HEK293 (cell line): ENCODE results near the gene TOP2A.
"Not testable (repeated sequence)": the region's sequence is repeated elsewhere in the genome, so short reads cannot be mapped to it uniquely, and the experiment has no call there.

Source experiments
- CTCF ChIA-PET: fragments of 350-600 bp; formaldehyde crosslinking; extraction: SDS; loops from one replicate; lab custom pipeline; 2021; ENCODE audit warnings: antibody characterized with exemption; lab: Yijun Ruan, JAX
- POLR2A ChIA-PET: fragments of 300-600 bp; formaldehyde crosslinking; extraction: SDS; loops from one replicate; lab custom pipeline; 2020; ENCODE audit warnings: antibody characterized with exemption, inconsistent platforms; lab: Yijun Ruan, JAX
- H3K27ac ChIP-seq: fragments of 200-500 bp; sonication (Bioruptor generic); 2 replicates; pipeline ENCODE4 v1.5.1; 2014; ENCODE audit warnings: low read depth, low read length, control low read depth, inconsistent platforms; ENCODE audit errors: extremely low read depth
- H3K36me3 ChIP-seq, 2 experiments: fragments of 200-500 bp in 1 of 2; sonication (Bioruptor generic) in 1 of 2; 1 replicate in 1 of 2; 2 replicates in 1 of 2; pipeline ENCODE4 v1.5.1; 2014 to 2017; ENCODE audit warnings: inconsistent platforms in 2 of 2, low read length in 2 of 2; ENCODE audit not compliant: control insufficient read depth in 2 of 2, insufficient read depth in 1 of 2
- H3K4me1 ChIP-seq: fragments of 200-500 bp; sonication (Bioruptor generic); 2 replicates; pipeline ENCODE4 v1.5.1; 2014; ENCODE audit warnings: mild to moderate bottlenecking, low read length, inconsistent platforms; ENCODE audit not compliant: control insufficient read depth, insufficient read depth
- H3K4me3 ChIP-seq: 2 replicates; pipeline ENCODE4 v1.5.1; 2011; ENCODE audit warnings: low read depth, mild to moderate bottlenecking, control low read depth, low read length, moderate library complexity
- H3K9me3 ChIP-seq: fragments of 200-500 bp; sonication (Bioruptor generic); 2 replicates; pipeline ENCODE4 v1.5.1; 2014; ENCODE audit warnings: low read depth, low read length, inconsistent platforms; ENCODE audit not compliant: control insufficient read depth, insufficient read depth
- BCL11B ChIP-seq: fragments of 450-650 bp; formaldehyde crosslinking; IDR thresholded peaks from 2 replicates; pipeline ENCODE4 v1.5.1; 2016; ENCODE audit warnings: low read depth, missing biosample characterization, missing genetic modification characterization
- KLF1 ChIP-seq: fragments of 450-650 bp; formaldehyde crosslinking; IDR thresholded peaks from 2 replicates; pipeline ENCODE4 v1.5.1; 2016; ENCODE audit warnings: missing biosample characterization, missing genetic modification characterization
- KLF7 ChIP-seq: fragments of 450-650 bp; formaldehyde crosslinking; IDR thresholded peaks from 2 replicates; pipeline ENCODE4 v1.5.1; 2016; ENCODE audit warnings: missing biosample characterization, missing genetic modification characterization, borderline replicate concordance
- REPIN1 ChIP-seq: fragments of 450-650 bp; formaldehyde crosslinking; IDR thresholded peaks from 2 replicates; pipeline ENCODE4 v1.5.1; 2017; ENCODE audit warnings: missing biosample characterization, missing genetic modification characterization, low read depth
- SCRT1 ChIP-seq: fragments of 450-650 bp; formaldehyde crosslinking; IDR thresholded peaks from 2 replicates; pipeline ENCODE4 v1.5.1; 2016; ENCODE audit warnings: missing biosample characterization, missing genetic modification characterization, borderline replicate concordance
- SCRT2 ChIP-seq: fragments of 450-650 bp; formaldehyde crosslinking; IDR thresholded peaks from 2 replicates; pipeline ENCODE4 v1.5.1; 2016; ENCODE audit warnings: missing biosample characterization, missing genetic modification characterization
- TCF7L2 ChIP-seq: IDR thresholded peaks from 2 replicates; pipeline ENCODE4 v1.6.1; 2011; ENCODE audit warnings: low read depth, mild to moderate bottlenecking, inconsistent platforms, low read length, moderate library complexity, borderline replicate concordance
- ZFP41 ChIP-seq: fragments of 450-650 bp; formaldehyde crosslinking; IDR thresholded peaks from 2 replicates; pipeline ENCODE4 v1.5.1; 2016; ENCODE audit warnings: missing biosample characterization, missing genetic modification characterization, borderline replicate concordance
- ZNF114 ChIP-seq: fragments of 450-650 bp; formaldehyde crosslinking; IDR thresholded peaks from 2 replicates; pipeline ENCODE4 v1.5.0; 2017; ENCODE audit warnings: missing biosample characterization, missing genetic modification characterization
- ZNF121 ChIP-seq: fragments of 450-650 bp; formaldehyde crosslinking; IDR thresholded peaks from 2 replicates; pipeline ENCODE4 v1.5.1; 2016; ENCODE audit warnings: missing biosample characterization, missing genetic modification characterization
- ZNF140 ChIP-seq: fragments of 450-650 bp; formaldehyde crosslinking; IDR thresholded peaks from 2 replicates; pipeline ENCODE4 v1.5.1; 2016; ENCODE audit warnings: missing biosample characterization, missing genetic modification characterization
- ZNF19 ChIP-seq: fragments of 450-650 bp; formaldehyde crosslinking; IDR thresholded peaks from 2 replicates; pipeline ENCODE4; 2016; ENCODE audit warnings: missing biosample characterization, missing genetic modification characterization, low read depth
- ZNF239 ChIP-seq: fragments of 450-650 bp; formaldehyde crosslinking; IDR thresholded peaks from 2 replicates; pipeline ENCODE4 v1.5.1; 2016; ENCODE audit warnings: missing biosample characterization, missing genetic modification characterization
- ZNF266 ChIP-seq: fragments of 450-650 bp; formaldehyde crosslinking; IDR thresholded peaks from 2 replicates; pipeline ENCODE4 v1.5.1; 2016; ENCODE audit warnings: missing biosample characterization, missing genetic modification characterization, low read depth
- ZNF596 ChIP-seq: fragments of 450-650 bp; IDR thresholded peaks from 2 replicates; pipeline ENCODE4 v1.5.0; 2018; ENCODE audit warnings: missing biosample characterization, mild to moderate bottlenecking, missing genetic modification characterization, moderate library complexity
- ZNF624 ChIP-seq: fragments of 450-650 bp; formaldehyde crosslinking; IDR thresholded peaks from 2 replicates; pipeline ENCODE4 v1.5.1; 2017; ENCODE audit warnings: missing biosample characterization, missing genetic modification characterization
- ZNF626 ChIP-seq: fragments of 450-650 bp; sonication (Bioruptor Pico); formaldehyde crosslinking; IDR thresholded peaks from 2 replicates; pipeline ENCODE4 v1.5.1; 2018; ENCODE audit warnings: missing biosample characterization, missing genetic modification characterization, inconsistent platforms
- ZNF664 ChIP-seq: fragments of 450-650 bp; formaldehyde crosslinking; IDR thresholded peaks from 2 replicates; pipeline ENCODE4 v1.5.1; 2016; ENCODE audit warnings: missing biosample characterization, missing genetic modification characterization
- ZNF776 ChIP-seq: fragments of 450-650 bp; formaldehyde crosslinking; IDR thresholded peaks from 2 replicates; pipeline ENCODE4 v1.5.0; 2017; ENCODE audit warnings: missing biosample characterization, missing genetic modification characterization, borderline replicate concordance
- ZSCAN16 ChIP-seq: fragments of 450-650 bp; formaldehyde crosslinking; IDR thresholded peaks from 2 replicates; pipeline ENCODE4 v1.5.1; 2016; ENCODE audit warnings: missing biosample characterization, missing genetic modification characterization
- TF ChIP-seq, protein P1 (sequence below): fragments of 450-650 bp; formaldehyde crosslinking; IDR thresholded peaks from 2 replicates; pipeline ENCODE4 v1.5.1; 2016; ENCODE audit warnings: missing biosample characterization, missing genetic modification characterization
- TF ChIP-seq, protein P2 (sequence below): fragments of 450-650 bp; formaldehyde crosslinking; IDR thresholded peaks from 2 replicates; pipeline ENCODE4 v1.5.1; 2016; ENCODE audit warnings: missing biosample characterization, missing genetic modification characterization

The TOP2A gene

DNA sequence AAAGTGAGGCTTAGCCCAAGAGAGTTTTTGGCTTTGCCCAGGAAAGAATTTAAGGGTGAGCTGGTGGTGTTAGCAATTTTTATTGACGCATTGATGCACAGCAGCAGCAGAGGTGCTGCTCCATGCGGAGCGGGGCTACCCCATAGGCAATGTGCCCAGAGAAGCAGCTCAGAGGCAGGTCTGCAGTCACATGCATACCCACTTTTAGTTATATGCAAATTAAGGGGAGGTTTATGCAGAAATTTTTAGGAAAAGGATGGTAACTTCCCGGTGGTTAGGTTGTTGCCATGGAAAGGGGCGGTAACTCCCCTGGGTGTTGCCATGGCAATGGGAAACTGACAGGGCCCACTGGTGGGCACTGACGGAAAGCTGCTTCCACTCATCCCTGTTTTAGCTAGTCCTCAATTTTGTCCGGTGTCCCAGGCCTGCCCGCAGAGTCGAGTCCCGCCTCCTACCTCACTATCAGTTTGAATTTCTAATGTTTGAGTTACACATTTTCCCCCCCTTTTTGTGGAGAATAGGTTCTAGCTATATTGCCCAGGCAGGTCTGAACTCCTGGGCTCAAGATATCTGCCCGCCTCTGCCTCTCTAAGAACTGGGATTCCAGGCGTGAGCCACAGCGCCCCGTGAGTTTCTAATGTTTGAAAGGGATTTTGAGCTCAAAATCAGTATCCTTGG is 42.7 kb downstream of the TOP2A start:
- no peaks in the 10 kb centered on the region for H3K4me1 ChIP-seq
- TF ChIP-seq ZNF239 (tag by site-specific recombination) = no peak
- no peak for TF ChIP-seq ZFP41 (tag by site-specific recombination)
- no peak for TF ChIP-seq ZNF121 (tag by site-specific recombination)
- TF ChIP-seq ZNF664 (tag by site-specific recombination) = no peak
- TF ChIP-seq SCRT1 (tag by site-specific recombination) = no peak
- no peak for TF ChIP-seq ZNF626 (tag by site-specific recombination)
- TF ChIP-seq ZNF776 = no peak
- TF ChIP-seq ZNF114 (tag by site-specific recombination) = no peak
- TF ChIP-seq ZNF266 (tag by site-specific recombination) = no peak
- no peak for TF ChIP-seq REPIN1 (tag by site-specific recombination)
- no peak for TF ChIP-seq ZNF596 (tag by site-specific recombination)
- TF ChIP-seq BCL11B (tag by site-specific recombination) = no peak
- TF ChIP-seq, protein P1, sequence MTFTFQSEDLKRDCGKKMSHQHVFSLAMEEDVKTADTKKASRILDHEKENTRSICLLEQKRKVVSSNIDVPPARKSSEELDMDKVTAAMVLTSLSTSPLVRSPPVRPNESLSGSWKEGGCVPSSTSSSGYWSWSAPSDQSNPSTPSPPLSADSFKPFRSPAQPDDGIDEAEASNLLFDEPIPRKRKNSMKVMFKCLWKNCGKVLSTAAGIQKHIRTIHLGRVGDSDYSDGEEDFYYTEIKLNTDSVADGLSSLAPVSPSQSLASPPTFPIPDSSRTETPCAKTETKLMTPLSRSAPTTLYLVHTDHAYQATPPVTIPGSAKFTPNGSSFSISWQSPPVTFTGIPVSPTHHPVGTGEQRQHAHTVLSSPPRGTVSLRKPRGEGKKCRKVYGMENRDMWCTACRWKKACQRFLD (tag by site-specific recombination) = no peak
- TF ChIP-seq ZNF19 (tag by site-specific recombination) = no peak
- TF ChIP-seq ZSCAN16 (tag by site-specific recombination) = no peak
- no peak for TF ChIP-seq ZNF624 (tag by site-specific recombination)
- TF ChIP-seq TCF7L2 = no peak
- TF ChIP-seq, all 188 proteins: peak for 0
- H3K9me3 ChIP-seq = no peaks in the 10 kb centered on the region
- no peak overlapping the region for H3K27ac ChIP-seq
- no peaks in the 10 kb centered on the region for H3K36me3 ChIP-seq
- no peak overlapping the region for H3K4me3 ChIP-seq
- ChIA-PET CTCF (interaction anchor here (0.7 to 1.2 kb wide), 3 partner anchors 40 to 1816 kb away, joined by 3 to 4 read pairs (median 4); no protein-coding TSS in a partner anchor), POLR2A (no interaction called here)

DNA sequence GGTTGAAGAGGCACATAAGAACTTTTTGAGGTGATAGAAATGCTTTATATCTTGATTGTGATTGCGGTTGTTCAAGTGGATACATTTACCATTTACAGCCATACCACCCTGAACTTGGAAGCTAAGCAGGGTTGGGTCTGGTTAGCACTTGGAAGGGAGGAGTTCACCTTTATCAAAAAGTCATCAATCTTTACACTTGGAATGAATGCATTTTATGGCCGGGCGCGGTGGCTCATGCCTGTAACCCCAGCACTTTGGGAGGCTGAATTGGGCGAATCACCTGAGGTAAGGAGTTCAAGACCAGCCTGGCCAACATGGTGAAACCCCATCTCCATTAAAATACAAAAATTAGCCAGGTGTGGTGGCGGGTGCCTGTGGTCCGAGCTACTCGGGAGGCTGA is 43.7 kb downstream of the TOP2A start:
- peak; percentile 64 for TF ChIP-seq KLF1 (tag by site-specific recombination)
- TF ChIP-seq KLF7 (tag by site-specific recombination) = no peak
- no peaks in the 10 kb centered on the region for H3K9me3 ChIP-seq
- no peaks in the 10 kb centered on the region for H3K4me1 ChIP-seq
- no peaks in the 10 kb centered on the region for H3K36me3 ChIP-seq
- CTCF ChIA-PET = interaction anchor here (0.6 to 1.7 kb wide), 2 partner anchors 82 to 102 kb away, joined by 4 to 5 read pairs; no protein-coding TSS in a partner anchor
- POLR2A ChIA-PET = no interaction called here
- no peak overlapping the region for H3K27ac ChIP-seq
- H3K4me3 ChIP-seq = no peak overlapping the region

GRCh38 chr17:40373324-40373723 is 44.4 kb downstream of the TOP2A start:
- POLR2A ChIA-PET = interaction anchor here (0.6 kb wide), 1 partner anchor 154 kb away, joined by 4 read pairs; no protein-coding TSS in a partner anchor
- Histone ChIP-seq H3K4me1 (no peaks in the 10 kb centered on the region), H3K9me3 (no peaks in the 10 kb centered on the region), H3K27ac (no peak overlapping the region), H3K36me3 (no peaks in the 10 kb centered on the region), H3K4me3 (no peak overlapping the region)
- TF ChIP-seq, protein P2, sequence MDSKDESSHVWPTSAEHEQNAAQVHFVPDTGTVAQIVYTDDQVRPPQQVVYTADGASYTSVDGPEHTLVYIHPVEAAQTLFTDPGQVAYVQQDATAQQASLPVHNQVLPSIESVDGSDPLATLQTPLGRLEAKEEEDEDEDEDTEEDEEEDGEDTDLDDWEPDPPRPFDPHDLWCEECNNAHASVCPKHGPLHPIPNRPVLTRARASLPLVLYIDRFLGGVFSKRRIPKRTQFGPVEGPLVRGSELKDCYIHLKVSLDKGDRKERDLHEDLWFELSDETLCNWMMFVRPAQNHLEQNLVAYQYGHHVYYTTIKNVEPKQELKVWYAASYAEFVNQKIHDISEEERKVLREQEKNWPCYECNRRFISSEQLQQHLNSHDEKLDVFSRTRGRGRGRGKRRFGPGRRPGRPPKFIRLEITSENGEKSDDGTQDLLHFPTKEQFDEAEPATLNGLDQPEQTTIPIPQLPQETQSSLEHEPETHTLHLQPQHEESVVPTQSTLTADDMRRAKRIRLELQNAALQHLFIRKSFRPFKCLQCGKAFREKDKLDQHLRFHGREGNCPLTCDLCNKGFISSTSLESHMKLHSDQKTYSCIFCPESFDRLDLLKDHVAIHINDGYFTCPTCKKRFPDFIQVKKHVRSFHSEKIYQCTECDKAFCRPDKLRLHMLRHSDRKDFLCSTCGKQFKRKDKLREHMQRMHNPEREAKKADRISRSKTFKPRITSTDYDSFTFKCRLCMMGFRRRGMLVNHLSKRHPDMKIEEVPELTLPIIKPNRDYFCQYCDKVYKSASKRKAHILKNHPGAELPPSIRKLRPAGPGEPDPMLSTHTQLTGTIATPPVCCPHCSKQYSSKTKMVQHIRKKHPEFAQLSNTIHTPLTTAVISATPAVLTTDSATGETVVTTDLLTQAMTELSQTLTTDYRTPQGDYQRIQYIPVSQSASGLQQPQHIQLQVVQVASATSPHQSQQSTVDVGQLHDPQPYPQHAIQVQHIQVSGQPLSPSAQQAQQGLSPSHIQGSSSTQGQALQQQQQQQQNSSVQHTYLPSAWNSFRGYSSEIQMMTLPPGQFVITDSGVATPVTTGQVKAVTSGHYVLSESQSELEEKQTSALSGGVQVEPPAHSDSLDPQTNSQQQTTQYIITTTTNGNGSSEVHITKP = no peak
- TF ChIP-seq SCRT2 (tag by site-specific recombination) (peak; percentile 76), ZNF140 (peak; percentile 53; the same call in 1 of the 2 replicates)
- CTCF ChIA-PET = interaction anchor here (0.6 to 1.7 kb wide), 3 partner anchors 12 to 103 kb away, joined by 4 to 5 read pairs (median 4); no protein-coding TSS in a partner anchor

DNA sequence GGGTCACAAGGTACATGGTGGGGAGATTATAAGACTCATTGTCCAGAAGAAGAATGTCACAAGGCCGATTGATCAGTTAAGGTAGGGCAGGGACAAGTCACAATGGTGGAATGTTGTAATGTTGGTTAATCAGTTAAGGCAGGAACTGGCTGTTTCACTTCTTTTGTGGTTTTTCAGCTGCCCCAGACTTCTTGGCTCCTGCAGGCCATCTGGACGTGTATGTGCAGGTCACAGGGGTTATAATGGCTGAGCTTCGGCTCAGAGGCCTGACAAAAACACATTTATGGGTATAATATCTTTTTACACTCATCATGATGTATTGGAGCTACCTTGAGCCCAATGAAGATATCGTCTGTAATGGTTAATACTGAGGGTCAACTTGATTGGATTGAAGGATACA is 45.1 kb downstream of the TOP2A start:
- H3K27ac ChIP-seq, H3K4me1 ChIP-seq, H3K4me3 ChIP-seq, H3K36me3 ChIP-seq, H3K9me3 ChIP-seq: not testable (repeated sequence)
- CTCF ChIA-PET = interaction anchor here (0.6 to 1.7 kb wide), 4 partner anchors 11 to 194 kb away, joined by 3 to 5 read pairs (median 4); no protein-coding TSS in a partner anchor
- POLR2A ChIA-PET = interaction anchor here (0.6 kb wide), 1 partner anchor 155 kb away, joined by 4 read pairs; no protein-coding TSS in a partner anchor
